Activated naive CD8-positive, alpha-beta T cell treated with anti-CD3 and anti-CD28 coated beads, Interleukin-2, amount 50 U/mL, for 16 hours (primary cell): ENCODE results near the gene FBLIM1.
"Not testable (repeated sequence)": the region's sequence is repeated elsewhere in the genome, so short reads cannot be mapped to it uniquely, and the experiment has no call there.

Experiments used
- DNase-seq: peaks from one replicate; pipeline ENCODE4 v3.0.0-alpha.2; 2020; ENCODE audit warnings: low read depth, low spot score

FBLIM1 gene

DNA sequence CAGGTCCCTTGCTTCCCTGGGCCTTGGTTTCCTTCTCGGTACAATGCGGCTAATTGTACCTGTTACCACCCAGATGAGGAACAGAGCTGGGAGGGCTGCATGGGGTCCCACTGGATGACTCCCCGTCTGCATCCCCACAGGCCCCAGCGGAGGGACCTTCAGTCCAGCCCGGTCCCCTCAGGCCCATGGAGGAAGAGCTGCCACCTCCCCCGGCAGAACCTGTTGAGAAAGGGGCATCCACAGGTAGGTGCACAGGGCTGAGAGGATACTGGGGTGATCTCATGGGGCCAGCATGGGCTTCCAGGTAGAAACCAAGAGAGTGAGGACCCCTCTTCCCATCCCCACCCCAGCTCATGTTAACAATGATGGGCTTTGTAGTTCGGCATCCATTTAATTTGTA is 9.8 kb downstream of the FBLIM1 start:
- DNase-seq, result no peak

DNA sequence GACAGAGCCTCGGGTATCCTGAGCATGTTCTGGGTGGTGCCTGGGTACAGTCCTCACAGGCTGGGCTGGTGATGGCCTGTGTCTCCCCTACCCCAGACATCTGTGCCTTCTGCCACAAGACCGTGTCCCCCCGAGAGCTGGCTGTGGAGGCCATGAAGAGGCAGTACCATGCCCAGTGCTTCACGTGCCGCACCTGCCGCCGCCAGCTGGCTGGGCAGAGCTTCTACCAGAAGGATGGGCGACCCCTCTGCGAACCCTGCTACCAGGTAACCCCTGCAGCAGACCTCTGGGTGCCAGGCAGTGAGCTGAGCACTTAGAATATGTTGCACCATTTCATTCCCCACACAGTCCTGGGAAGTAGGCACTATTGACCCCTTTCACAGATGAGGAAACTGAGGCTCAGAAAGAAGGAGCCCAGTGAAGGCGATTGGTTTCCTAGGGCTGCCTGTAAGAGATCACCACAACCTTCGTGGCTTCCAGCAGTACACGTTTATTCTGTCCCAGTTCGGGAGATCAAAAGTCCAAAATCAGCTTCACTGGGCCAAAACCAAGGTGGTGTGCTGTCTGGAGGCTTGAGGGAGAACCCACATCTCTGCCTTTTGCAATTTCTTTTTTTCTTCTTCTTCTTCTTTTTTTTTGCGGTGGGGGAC is 11.8 kb downstream of the FBLIM1 start:
- no peak for DNase-seq

DNA sequence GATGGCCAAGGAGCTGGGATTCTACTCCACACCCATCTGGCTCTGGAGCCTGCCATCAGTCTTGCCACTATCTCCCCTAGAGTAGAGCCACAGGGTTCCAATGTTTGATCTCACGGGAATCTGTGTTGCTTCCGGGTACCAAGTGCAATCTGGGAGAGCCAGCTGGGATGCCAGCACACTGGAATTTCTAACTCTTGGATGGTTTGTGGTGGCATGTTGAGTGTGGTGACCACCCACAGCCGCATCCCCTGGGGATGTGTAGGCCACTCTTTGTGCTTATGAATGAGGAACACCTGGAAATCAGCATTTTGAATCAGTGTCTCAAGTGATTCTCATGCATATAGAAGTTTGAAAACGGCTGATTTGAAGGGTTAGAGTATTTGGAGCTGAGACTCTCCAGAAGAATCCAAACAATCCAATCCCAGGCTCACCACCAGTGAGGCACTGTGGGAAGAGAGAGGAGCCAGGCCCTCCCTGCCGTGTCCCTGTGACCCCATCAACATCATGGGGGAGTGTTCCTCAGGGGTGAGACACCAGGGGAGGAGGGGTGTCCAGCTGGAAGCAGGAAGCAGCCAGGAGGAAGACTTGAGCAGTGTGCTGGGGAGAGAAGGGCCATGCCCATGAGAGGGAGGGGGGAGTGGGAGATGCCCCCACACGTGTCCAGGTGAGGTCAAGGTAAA is 13.4 kb downstream of the FBLIM1 start:
- DNase-seq, result no peak

DNA sequence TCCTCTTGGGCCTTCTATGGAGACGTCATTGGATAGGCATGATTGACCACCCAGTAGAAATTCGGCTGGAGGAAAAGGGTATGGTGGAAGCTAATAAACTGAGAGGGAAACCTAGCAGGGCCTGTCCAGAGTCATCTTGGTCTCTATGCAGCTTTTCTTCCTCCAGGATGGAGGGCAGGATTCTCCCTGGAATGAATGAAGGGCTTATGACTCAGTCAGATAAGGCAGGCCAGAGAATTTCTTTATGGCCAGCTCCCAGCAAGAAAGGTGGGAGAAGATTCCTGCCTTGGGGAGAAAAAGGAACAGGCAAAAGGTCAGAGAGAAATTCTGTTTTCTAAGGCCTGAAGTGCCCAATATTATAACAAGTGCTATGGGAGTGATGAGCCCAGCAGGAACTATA is 17.1 kb downstream of the FBLIM1 start:
- DNase-seq, result no peak

DNA sequence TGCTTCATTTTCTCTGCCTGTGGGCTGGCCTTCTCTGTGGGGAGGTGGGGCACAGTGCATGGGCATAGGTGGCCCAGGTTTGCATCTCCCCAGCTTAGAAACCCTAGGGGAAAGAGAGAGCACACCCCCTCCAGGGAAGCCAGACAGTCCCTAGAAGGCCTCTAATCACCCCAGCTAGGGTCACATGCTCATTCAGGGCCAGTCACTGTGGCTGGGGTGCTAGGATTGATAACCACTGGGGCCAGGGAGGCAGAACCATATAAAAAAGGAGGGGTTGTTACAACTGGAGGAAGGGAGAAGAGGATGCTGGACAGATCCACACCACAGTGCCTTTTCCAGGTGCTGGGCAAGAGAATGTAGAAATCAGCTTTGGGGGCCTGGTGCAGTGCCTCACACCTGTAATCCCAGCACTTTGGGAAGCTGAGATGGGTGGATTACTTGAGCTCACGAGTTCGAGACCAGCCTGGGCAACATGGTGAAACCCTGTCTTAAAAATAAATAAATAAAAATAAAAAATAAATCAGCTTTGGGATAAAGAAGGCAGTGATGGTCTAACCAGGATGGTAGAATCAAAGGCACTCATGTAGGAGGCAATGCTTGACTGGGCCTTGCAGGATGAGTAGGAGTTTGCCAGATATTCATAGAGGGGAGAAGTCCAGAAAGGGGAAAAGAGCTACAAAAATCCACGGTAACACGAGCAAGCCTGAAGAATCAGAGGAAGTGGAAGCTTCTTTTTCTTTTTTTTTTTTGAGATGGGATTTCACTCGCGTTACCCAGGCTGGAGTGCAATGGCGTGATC is 19.5 kb downstream of the FBLIM1 start:
- no peak for DNase-seq

DNA sequence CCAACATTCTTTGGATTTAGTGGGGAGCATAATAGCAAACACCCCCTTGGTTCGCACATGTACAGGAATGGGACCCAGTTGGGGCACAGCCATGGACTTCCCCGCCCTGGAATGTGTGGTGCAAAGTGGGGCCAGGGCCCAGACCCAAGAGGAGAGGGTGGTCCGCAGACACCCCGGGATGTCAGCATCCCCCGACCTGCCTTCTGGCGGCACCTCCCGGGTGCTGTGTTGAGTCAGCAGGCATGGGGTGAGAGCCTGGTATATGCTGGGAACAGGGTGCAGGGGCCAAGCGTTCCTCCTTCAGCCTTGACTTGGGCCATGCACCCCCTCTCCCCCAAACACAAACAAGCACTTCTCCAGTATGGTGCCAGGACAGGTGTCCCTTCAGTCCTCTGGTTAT is 27.1 kb downstream of the FBLIM1 start:
- no peak for DNase-seq

DNA sequence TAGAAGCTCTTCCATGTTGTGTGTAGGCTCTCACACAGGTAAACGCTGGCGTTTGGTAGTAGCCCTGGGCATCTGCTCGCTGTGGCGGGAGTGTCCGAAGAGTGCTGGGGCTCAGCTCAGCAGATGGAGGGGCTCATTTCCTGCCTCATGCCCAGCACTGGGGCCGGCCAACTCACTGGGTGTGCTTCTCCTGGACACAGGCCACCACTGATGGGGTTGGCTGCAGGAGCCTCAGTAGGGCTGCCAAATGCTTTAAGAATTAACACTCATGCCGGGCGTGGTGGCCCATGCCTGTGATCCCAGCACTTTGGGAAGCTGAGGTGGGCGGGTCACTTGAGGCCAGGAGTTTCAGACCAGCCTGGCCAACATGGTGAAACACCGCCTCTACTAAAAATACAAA is 28.0 kb downstream of the FBLIM1 start:
- DNase-seq, result no peak

DNA sequence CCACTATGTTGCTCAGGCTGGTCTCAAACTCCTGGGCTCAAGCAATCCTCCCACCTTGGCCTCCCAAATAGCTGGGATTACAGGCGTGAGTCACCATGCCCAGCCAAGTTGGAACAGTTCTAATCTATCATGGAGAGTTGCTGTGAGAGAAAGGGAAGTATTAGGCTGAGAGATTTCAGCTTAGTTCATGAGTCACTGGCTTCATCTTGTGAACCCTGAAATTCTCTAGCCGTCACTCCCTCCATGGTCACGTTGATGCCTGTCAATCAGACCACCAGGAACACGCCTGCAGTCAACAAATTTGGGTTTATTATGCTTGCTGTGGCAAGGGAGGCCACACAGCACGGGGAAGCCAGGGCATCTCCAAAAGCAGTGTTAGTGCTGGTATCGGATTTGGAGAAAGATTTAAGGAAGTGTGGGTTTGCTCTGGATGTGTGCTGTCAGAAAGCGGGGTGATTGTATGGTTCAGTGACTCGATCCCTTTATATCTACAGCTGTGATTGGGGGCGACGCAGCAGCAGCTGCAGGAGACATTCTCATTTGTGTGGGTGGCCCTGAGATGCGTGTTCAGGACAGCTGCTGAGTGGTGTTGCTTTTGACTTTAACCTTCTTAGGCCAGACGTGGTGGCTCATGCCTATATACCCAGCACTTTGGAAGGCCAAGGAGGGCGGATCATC is 30.2 kb downstream of the FBLIM1 start:
- DNase-seq, result no peak

DNA sequence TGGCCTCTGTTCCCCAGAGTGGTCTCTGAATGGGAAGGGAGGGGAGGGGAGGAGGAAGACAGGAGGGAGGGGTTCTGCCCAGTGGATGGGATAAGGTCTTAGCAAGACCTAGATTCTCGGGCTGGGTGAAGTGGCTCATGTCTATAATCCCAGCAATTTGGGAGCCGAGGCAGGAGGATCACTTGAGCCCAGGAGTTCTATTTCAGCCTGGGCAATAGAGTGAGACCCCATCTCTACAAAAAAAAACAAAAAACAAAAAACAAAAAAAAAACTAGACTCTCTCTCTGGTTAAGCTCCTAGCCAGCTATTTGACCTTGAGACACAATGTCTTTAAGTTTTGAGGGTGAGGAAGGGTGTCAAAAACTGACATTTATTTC is 37.5 kb downstream of the FBLIM1 start:
- no peak for DNase-seq

DNA sequence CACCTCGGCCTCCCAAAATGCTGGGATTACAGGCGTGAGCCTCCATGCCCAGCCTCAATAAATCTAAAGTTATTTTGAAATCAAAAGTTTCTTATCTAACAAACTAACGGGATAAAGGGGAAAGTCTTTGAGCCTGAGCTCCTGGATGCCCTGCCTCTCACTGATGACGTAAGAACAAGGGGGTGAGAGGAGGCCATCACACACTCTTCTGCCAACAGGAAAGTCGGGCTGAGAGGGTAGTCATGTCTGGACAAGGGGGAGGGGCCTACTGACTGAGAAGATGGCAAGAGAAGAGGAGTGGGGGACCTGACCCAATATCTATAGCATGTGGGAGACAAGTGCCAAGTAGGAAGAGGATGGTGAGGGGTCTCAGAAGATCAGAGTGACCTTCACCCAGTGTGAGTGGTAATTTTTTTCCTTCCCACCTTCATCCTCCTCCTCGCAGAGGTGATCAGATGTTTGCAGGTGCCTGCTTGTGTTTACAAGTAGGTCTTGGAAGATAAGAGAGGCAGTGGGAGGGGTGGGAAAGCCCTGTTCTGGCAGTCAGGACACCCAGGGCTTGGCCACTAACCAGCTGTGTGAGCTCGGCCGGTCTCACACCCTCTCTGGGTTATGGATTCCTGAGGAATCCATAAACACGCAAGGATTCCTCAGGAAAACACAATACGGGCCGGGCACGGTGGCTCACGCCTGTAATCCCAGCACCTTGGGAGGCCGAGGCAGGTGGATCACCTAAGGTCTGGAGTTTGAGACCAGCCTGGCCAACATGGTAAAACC is 39.2 kb downstream of the FBLIM1 start:
- DNase-seq, result no peak

DNA sequence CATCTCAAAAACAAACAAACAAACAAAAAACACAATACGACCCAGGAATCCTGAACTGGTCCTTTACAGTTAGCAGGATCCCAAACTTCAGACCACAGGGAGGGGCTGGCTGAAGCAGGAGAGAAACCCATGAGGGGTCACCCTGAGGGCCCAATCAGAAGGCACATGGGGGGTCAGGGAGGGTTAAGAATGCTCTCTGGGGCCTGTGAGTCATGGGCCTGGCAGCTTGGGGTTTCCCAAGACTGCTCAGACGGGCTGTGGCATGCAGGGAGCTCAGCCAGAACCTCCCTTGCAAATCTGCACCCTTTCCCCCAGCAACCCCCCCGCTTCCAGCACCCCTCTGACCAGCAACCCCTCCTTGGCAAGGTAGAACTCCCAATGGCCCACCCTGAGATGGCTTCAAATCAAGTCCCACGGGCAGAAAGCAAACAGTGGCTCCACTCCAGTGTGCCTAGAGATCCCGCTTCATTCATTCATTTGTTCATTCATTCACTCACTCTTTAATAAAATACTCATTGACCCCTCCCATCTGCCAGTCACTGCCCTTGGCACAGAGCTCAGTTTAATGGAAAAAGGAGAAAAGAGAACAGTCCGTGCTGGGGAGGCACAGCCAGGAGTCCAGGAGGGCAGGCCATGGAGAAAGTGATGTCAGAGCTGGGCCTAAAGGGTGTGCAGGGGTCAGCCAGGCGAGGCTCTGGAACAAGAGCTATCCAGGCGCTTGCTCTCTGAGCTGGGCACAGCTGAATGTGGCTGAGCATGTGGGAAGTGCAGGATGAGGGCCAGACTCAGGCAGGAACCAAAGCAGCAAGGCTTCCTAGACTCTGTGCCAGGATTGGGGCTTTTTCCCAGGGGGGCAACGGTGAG is 40.6 kb downstream of the FBLIM1 start:
- no peak for DNase-seq

DNA sequence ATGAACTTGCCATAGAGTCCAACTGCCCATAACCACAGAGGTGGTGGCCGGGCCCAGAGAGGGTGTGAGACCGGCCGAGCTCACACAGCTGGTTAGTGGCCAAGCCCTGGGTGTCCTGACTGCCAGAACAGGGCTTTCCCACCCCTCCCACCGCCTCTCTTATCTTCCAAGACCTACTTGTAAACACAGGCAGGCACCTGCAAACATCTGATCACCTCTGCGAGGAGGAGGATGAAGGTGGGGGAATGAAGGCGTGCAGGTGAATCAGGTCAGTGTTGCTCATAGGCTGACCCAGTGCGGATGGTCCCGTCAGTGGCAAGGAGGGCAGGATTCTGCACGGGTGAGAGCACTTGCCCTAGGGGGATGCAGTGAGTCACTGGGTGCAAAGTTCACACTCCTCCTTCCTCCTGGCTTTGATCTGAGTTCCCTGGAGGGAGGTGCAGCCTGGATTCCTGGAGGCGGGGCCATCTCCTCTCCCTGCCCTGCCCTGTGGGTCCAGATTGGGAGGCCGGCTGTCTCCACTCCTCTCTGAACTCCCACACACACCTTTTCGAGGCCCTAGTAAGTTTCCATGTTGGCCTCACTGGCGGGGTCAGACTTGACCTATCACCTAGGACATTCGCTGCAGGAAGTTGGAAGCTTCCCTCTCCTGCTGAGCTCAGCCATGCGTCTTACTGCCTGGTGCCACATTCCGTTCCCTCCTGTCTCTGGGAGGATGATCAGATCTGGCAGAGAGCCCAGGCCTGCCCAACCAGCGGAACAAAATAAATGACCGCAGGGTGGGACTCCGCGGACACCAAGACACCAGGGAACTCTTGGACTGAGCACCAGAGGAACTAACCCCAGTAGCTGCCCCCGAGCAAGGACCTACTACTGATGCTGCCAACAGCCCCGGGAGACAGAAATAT is 41.6 kb downstream of the FBLIM1 start:
- no peak for DNase-seq

DNA sequence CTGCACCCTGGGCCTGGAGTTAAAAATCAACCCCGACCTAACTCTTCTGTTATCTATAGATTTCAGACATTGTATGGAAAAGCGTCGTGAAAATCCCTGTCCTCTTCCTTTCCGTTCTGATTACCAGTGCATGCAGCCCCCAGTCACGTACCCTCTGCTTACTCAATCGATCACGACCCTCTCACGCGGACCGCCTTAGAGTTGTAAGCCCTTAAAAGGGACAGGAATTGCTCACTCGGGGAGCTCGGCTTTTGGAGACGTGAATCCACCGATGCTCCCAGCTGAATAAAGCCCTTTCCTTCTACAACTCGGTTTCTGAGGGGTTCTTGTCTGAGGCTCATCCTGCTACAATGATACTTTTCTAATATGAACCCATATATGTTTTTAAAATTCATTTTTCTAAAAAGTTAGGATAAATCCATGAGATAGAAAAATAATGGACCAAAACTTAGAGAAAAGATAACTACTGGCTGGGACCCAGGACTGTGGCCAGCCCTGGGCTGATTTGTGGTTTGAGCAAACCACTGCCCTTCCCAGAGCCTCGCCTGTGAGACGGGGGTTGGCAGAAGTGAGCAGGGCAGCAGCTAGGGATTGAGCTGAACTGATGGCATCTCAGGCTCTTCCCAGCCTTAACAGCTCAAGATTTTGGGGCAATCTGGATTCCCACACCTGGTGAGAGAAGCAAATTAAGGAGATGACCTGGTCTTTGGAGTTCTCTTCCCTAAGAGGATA is 43.8 kb downstream of the FBLIM1 start:
- DNase-seq, result no peak

DNA sequence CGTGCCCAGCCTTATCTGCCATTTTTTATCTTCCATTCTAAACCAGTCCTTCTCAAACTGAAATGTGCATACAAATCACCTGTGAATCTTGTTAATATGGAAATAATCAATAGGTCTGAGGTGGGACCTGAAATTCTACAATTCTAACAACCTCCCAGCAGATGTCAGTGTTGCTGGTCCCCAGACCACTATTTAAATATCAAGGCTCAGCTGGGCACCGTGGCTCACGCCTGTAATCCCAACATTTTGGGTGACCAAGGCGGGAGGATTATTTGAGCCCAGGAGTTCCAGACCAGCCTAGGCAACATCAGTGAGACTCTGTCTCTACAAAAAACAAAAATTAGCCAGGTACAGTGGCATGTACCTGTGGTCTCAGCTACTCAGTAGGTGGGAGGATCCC is 44.8 kb downstream of the FBLIM1 start:
- no peak for DNase-seq

DNA sequence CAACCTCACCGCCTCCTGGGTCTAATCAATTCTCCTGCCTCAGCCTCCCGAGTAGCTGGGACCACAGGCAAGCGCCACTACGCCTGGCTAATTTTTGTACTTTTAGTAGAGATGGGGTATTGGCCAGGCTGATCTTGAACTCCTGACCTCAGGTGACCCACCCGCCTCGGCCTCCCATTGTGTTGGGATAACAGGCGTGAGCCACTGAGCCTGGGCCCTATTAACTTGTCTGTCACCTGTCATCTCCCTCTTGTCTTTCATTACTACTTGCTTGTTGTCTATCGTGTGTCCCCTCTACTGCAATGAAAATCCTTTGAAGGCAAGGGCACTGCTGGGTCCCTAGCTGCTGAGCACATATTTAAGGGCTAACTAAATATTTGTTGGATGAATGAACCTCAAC is 45.5 kb downstream of the FBLIM1 start:
- DNase-seq, result no peak

DNA sequence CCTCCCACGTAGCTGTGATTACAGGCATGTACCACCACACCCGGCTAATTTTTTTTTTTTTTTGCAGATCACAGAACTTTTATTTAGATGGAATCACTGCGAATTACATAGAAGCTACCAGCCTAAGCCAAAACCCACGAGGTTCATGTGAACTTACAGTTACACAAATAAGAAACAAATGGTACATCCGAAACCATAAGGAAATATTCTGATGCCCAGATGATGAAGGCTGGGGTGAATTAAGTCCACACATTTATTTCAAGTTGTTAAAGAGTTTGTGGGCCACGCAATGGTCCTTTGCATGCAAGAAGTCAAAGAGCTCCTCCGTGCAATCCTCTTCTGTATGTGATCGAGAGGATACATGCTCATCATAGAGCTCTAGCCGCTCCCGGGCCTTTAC is 48.5 kb downstream of the FBLIM1 start:
- no peak for DNase-seq

DNA sequence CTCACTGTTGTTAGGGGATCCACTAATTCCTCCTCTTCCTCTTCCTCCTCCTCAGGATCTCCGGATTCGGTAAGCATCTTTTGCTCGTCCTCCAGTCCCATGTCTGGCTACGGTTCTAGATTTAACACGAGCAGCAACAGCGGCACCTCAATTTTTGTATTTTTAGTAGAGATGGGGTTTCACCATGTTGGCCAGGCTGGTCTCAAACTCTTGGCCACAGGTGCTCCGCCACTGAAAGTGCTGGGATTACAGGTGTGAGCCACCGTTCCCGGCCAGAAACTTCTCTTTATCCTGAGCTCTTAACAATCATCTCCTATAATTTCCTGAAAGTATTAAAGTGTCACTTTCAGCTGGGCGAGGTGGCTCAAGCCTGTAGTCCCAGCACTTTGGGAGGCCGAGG is 49.0 kb downstream of the FBLIM1 start, which contains the start of gene UQCRHL:
UQCRHL (minus strand) TSS at position 101 of the 400 bp plus-strand sequence; CDS start at position 101, 0 bp downstream.
- DNase-seq, result not testable (repeated sequence)

DNA sequence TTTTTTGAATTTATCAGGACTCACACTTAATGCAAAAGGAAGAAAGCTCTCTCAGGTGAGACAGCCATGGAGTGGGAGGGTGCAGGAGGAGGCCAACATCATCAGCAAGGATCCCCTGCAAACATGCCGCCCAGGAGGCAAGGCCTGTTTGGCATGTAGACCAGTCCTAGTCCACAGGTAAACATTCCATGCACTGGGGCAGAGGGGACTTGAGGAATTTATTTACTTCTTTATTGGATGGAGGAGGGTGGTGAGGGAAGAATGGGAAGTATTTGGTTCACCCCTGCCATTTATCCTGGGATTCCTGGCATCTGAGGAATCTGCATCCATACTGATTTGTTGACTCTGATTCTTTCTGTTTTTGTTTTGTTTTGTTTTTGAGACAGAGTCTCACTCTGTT is 50.4 kb downstream of the FBLIM1 start:
- DNase-seq, result no peak

DNA sequence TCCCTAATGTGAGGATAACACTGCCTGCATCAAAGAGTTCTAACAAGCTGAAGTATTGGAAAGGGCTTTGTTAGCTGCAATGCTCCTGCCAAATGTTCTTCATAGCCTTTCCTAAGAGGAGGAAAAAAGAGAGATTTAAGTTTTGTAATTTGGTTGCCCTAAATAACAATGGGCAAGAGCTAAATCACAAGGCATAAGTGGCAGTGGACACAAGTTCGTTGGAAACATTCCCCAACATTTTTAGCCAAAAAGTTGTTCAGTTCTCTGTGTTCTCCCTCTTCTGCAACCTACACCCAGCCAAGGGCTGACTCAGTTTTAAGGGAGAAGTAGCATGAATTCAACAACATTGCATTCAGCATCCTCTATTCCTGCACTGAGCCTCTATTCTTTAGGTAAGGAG is 51.5 kb downstream of the FBLIM1 start:
- DNase-seq, result no peak
